ENCODE results near the gene NACC2. TPM values are rescaled to one million over a fixed set of nuclear protein-coding genes. Genes with fewer than 3 reads are reported as not detected.

Gene NACC2
- total and polyA plus RNA-seq, 2 donors (not counting 1 experiment from before 2014, with no cell fraction given) = 12.3 to 18.2 TPM

GRCh38 chr9:136014147-136014923 is 80.8 kb downstream of the NACC2 start:
- Histone ChIP-seq H3K27me3 (ENCODE audit: control insufficient read depth, insufficient read depth, low read length) (no peaks in the 10 kb centered on the region), H2AFZ (ENCODE audit: low read length) (no peak overlapping the region), H3K4me3 (replicated peaks in 1 of 4; ENCODE audit: control extremely low read depth in 1 of 4, insufficient read depth in 1 of 4, low read depth in 3 of 4, low read length in 4 of 4) (no peak overlapping the region), H3K9ac (ENCODE audit: insufficient read depth, low read length) (no peak overlapping the region), H3K79me2 (ENCODE audit: control insufficient read depth, insufficient read depth, low read length) (no peaks in the 10 kb centered on the region), H3K4me1 (ENCODE audit: control insufficient read depth, extremely low read depth, insufficient read depth, low read length) (peaks cover 6% of the 10 kb centered on the region), H3K4me2 (ENCODE audit: extremely low read depth, insufficient read depth, low read length) (no peak overlapping the region), H4K20me1 (ENCODE audit: control insufficient read depth, extremely low read depth, insufficient read depth, low read length) (no peaks in the 10 kb centered on the region), H3K9me3 (ENCODE audit: control insufficient read depth, insufficient read depth, low read depth, low read length) (no peaks in the 10 kb centered on the region), H3K27ac (ENCODE audit: insufficient read depth, low read length) (no peak overlapping the region), H3K36me3 (ENCODE audit: control insufficient read depth, insufficient read depth, low read length) (peaks cover 8% of the 10 kb centered on the region)
- no peak for DNase-seq (ENCODE audit: low read depth in 2 of 2)
- no peak for TF ChIP-seq EZH2 (IDR thresholded peaks at IDR 0.05; ENCODE audit: low read length, missing control alignments)
- no peak for TF ChIP-seq CTCF (conservative IDR thresholded peaks at IDR 0.05 in 1 of 2, IDR thresholded peaks at IDR 0.05 in 1 of 2; ENCODE audit: low read depth in 1 of 2, low read length in 2 of 2)

DNA sequence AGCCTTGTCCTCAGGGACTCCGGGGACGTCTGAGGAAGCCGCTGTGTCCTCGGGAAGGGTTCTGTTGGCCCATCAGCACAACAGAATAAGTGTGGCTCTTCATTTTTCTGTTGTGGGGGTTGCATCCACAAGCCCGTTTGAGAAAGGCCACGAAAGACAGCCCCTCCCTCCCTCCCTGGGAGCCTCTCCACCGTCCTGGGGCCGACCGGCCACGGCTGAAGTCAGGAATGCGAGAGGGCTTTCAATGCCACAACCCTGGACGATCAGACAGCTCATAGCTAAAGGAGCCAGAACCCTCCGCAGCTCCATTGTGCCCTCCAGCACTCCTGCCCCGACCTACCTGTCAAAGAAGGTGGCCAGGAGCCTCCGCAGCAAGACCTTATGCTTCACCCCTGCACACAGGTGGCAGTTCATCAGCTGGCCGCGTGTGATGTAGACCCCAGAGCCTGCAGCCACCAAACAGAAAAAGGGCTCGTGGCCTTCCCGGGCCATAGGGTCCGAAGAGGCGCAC is 81.5 kb downstream of the NACC2 start:
- Histone ChIP-seq H3K4me2 (ENCODE audit: extremely low read depth, insufficient read depth, low read length) (no peak overlapping the region), H3K27me3 (ENCODE audit: control insufficient read depth, insufficient read depth, low read length) (no peaks in the 10 kb centered on the region), H3K9ac (ENCODE audit: insufficient read depth, low read length) (no peak overlapping the region), H3K27ac (ENCODE audit: insufficient read depth, low read length) (no peak overlapping the region), H3K9me3 (ENCODE audit: control insufficient read depth, insufficient read depth, low read depth, low read length) (no peaks in the 10 kb centered on the region), H2AFZ (ENCODE audit: low read length) (no peak overlapping the region), H3K36me3 (ENCODE audit: control insufficient read depth, insufficient read depth, low read length) (peaks cover 8% of the 10 kb centered on the region), H3K79me2 (ENCODE audit: control insufficient read depth, insufficient read depth, low read length) (no peaks in the 10 kb centered on the region), H3K4me1 (ENCODE audit: control insufficient read depth, extremely low read depth, insufficient read depth, low read length) (peaks cover 8% of the 10 kb centered on the region), H3K4me3 (replicated peaks in 1 of 4; ENCODE audit: control extremely low read depth in 1 of 4, insufficient read depth in 1 of 4, low read depth in 3 of 4, low read length in 4 of 4) (no peak overlapping the region), H4K20me1 (ENCODE audit: control insufficient read depth, extremely low read depth, insufficient read depth, low read length) (no peaks in the 10 kb centered on the region)
- DNase-seq (ENCODE audit: low read depth in 2 of 2) = no peak
- TF ChIP-seq EZH2 (IDR thresholded peaks at IDR 0.05; ENCODE audit: low read length, missing control alignments) = no peak
- no peak for TF ChIP-seq CTCF (conservative IDR thresholded peaks at IDR 0.05 in 1 of 2, IDR thresholded peaks at IDR 0.05 in 1 of 2; ENCODE audit: low read depth in 1 of 2, low read length in 2 of 2)

GRCh38 chr9:136013116-136013515 is 82.0 kb downstream of the NACC2 start:
- Histone ChIP-seq H3K79me2 (ENCODE audit: control insufficient read depth, insufficient read depth, low read length) (no peaks in the 10 kb centered on the region), H4K20me1 (ENCODE audit: control insufficient read depth, extremely low read depth, insufficient read depth, low read length) (no peaks in the 10 kb centered on the region), H3K9me3 (ENCODE audit: control insufficient read depth, insufficient read depth, low read depth, low read length) (no peaks in the 10 kb centered on the region), H3K27me3 (ENCODE audit: control insufficient read depth, insufficient read depth, low read length) (no peaks in the 10 kb centered on the region), H3K36me3 (ENCODE audit: control insufficient read depth, insufficient read depth, low read length) (peaks cover 8% of the 10 kb centered on the region), H2AFZ (ENCODE audit: low read length) (no peak overlapping the region), H3K4me1 (ENCODE audit: control insufficient read depth, extremely low read depth, insufficient read depth, low read length) (peaks cover 12% of the 10 kb centered on the region), H3K4me2 (ENCODE audit: extremely low read depth, insufficient read depth, low read length) (no peak overlapping the region), H3K4me3 (replicated peaks in 1 of 4; ENCODE audit: control extremely low read depth in 1 of 4, insufficient read depth in 1 of 4, low read depth in 3 of 4, low read length in 4 of 4) (no peak overlapping the region), H3K27ac (ENCODE audit: insufficient read depth, low read length) (no peak overlapping the region), H3K9ac (ENCODE audit: insufficient read depth, low read length) (no peak overlapping the region)
- TF ChIP-seq CTCF (conservative IDR thresholded peaks at IDR 0.05 in 1 of 2, IDR thresholded peaks at IDR 0.05 in 1 of 2; ENCODE audit: low read depth in 1 of 2, low read length in 2 of 2) (no peak), EZH2 (IDR thresholded peaks at IDR 0.05; ENCODE audit: low read length, missing control alignments) (no peak)
- DNase-seq (ENCODE audit: low read depth in 2 of 2) = no peak

Measured in fibroblast of lung (primary cell).